Stimulated activated CD4-positive, alpha-beta T cell treated with anti-CD3 and anti-CD28 coated beads, Interleukin-15, amount 100 ng/mL, for 1 hour (primary cell): ENCODE data around the gene METTL22.

Source experiments
- DNase-seq, 2 donors: peaks; one replicate each; pipeline ENCODE4 v3.0.0-alpha.2; 2020; ENCODE audit warnings: low read depth in 1 of 2, low spot score in 1 of 2

The METTL22 gene

GRCh38 chr16:8594149-8594666 lies 27.3 kb upstream of the METTL22 start:
- DNase-seq: no peak

GRCh38 chr16:8595783-8596182 lies 25.7 kb upstream of the METTL22 start:
- DNase-seq: no peak

- DNase-seq: no peak
These were observed 24.9 kb upstream of the METTL22 start for GRCh38 chr16:8596581-8596980.

DNA sequence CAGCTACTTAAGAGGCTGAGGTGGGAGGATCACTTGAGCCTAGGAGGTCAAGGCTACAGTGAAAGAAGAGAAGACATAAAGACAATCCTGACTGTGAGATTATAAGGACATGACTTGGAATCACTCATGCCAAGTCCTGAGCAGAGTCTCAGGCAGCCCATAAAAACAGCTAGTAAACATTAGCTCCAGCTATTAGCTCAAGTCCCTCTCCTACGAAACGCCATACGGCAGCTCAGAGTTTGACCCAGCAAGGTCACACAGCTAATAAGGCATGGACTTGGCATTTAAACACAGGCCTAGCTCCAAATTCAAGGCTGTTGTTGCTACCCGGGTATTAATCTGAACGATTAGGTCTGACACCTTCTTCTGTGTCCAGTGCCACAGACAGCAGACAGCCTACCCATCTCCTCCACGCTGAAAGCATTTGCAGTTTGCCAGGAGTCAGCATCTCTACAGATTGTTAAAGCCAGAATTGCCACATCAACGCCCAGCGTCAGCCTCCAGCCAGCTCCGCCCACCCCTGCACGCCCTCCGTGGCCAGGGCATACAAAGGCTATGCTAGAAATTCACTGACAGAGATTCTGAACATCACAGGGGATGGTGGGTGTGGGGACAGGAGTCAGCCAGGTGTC lies 21.2 kb upstream of the METTL22 start:
- DNase-seq: no peak

DNA sequence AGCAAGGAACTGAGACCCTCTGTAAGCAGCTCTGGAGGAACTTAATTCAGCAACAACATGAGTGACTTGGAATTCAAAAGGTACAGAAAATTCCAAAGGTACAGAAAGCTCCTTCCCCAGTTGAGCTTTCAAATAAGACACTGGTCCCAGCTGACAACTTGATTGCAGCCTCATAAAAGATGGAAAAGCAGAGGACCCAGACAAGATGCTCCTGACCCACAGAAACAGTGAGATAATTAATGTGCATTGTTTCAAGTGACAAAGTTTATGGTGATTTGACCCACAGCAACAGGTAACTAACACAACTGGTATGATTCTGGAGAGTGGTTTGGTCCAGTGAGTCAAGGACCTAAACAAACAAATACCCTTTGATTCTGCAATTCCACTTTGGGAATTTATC lies 15.9 kb upstream of the METTL22 start:
- DNase-seq: no peak

GRCh38 chr16:8607214-8607613 lies 14.3 kb upstream of the METTL22 start:
- DNase-seq: no peak

DNA sequence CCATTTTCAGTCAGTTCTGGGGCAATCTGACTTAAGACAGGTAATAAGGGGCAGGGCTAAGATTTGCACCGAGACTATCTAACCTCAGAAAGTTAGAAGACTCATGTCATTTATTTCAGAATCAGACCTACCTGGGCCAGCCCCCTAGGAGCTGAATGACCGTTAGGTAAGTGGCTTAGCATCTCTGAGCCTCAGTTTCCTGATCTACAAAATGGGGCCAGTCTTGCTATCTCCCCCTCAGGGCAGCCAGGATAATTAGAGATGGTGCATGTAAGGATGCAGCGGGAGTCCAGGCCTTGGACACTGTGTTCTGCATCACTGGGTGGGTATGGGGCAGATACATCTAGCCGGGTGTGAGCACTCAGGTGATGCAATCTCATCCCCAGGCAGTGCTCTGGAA lies 10.4 kb upstream of the METTL22 start:
- no peak for DNase-seq

GRCh38 chr16:8611886-8612600 lies 9.5 kb upstream of the METTL22 start:
- no peak for DNase-seq

DNA sequence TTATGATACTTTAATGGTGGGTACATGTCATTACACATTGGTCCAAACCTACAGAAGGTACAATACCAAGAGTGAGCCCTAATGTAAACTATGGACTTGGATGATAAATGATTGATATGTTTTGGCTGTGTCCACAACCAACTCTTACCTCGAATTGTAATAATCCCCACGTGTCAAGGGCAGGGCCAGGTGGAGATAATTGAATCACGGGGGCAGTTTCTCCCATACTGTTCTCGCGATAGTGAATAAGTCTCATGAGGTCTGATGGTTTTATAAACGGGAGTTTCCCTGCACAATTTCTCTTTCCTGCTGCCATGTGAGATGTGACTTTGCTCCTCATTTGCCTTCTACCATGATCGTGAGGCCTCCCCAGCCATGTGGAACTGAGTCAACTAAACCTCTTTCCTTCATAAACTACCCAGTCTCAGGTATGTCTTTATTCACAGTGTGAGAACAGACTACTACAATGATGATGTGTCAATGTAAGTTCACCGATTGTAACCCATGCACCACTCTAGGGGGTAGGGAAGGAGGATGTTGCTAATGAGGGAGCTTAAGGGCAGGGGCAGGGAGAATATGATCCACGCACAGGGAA lies 7.0 kb upstream of the METTL22 start:
- DNase-seq: no peak

GRCh38 chr16:8619671-8620370 lies 1.7 kb upstream of the METTL22 start:
- DNase-seq: no peak

- no peak for DNase-seq
These were observed 963 bp upstream of the METTL22 start for GRCh38 chr16:8620535-8620934.

- DNase-seq: no peak
These were observed 301 bp upstream of the METTL22 start for GRCh38 chr16:8621222-8621571.

GRCh38 chr16:8622315-8622656 lies 788 bp downstream of the METTL22 start:
- no peak for DNase-seq

DNA sequence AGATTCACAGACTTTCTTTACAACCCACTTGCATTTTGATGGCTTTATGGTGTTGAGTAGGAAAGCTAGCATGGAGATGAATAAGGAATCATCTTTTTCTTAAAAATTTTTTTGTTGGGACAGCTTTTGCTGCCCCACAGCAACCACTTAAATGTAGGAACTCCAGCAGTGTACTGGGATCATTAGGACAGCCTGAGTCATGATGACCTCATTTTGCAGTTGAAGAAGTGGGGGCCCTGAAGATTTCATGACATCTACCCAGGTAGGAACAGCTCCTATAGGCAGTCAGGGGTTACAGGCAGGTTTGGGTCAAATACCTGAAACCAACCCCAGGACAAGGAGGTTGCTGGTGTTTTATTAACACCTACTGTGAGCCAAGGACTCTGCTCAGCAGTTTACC lies 2.1 kb downstream of the METTL22 start:
- DNase-seq: no peak

DNA sequence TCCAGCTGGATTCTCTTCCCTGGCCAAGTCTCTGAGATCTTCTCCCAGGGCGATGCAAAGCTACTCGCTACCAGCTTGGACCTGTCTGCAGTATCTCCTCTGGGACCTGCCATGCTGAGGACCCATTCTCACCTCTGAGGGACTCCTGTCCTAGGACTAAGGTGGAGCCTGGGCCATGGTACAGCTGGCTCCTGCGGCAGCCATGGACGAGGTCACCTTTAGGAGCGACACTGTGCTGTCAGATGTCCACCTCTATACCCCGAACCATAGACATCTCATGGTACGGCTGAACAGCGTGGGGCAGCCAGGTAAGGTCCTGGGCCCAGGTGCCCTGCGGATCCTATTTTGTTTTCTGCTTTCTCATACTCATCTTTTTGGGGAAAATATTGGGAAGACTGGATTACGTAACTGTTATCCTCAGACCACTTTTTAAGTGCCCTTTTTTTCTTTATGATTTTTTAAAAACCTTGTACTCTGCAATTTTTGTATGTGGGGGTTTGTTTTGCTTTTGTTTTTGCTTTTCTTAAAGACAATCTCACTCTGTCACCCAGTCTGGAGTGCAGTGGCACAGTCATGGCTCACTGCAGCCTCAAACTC lies 4.1 kb downstream of the METTL22 start:
- DNase-seq: no peak

DNA sequence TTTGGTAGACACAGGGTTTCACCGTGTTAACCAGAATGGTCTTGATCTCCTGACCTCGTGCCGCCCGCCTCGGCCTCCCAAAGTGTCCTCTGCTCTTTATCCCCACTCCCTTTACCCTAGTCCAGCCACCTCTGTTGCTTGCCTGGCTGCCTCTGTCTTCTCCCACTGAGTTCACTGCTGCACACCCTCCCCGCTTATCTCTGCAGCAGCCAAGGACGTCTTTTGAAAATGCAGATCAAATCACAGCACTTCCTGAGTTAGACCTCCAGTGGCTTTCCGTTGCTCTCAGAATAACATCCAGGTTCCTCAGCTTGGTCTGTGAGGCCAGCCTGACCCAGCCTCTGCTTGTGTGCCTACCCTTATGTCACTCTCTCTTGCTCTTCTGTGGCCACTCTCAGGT lies 5.4 kb downstream of the METTL22 start:
- no peak for DNase-seq

DNA sequence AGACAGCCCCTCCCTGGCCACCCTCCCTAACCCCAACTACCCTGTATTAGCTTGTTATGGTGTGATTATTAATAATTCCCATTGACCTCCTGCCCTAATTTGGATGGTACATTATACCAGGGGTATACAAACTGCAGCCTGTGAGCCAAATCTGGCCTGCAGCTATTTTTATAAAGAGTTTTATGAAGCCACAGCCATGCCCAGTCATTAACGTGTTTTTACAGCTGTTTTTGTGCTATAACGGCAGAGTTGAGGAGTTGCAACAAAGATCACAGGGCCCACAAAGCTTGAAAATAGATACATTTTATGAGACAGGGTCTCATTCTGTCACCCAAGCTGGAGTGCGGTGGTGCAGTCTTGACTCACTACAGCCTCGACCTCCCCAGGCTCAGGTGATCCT lies 6.0 kb downstream of the METTL22 start:
- DNase-seq: no peak

- no peak for DNase-seq
These were observed 7.7 kb downstream of the METTL22 start for GRCh38 chr16:8628981-8629725.

DNA sequence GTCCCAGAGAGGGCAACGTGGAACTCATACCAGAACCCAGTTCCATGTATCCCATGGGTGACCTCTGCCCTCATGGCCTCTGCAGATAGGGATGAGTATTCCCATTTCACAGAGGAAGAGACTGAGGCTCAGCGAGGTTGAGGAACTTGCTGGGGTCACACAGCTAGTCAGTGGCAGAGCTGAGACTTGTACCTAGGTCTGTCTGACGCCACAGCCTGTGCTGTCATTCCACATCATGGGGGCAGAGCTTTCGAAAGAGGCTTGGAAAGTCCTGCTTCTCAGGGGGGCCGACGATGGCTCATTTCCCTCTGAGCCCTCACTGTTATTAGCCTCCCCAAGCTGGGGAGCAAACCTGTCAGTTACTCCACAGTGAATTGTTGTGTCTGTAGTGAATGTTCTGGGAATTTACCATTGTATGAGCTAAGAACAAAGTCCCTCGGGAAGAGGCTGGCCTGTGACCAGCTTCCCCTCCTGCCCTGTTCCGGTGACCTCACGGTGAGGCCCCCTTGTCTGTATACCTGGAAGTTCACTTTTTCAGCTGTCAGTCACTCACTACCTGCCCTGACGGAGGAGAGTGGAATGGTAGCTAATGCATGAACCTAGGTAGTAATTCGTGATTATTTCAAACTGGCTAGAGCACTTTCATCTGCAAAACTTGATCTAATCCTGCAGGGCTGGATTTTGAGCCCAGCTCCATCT lies 8.9 kb downstream of the METTL22 start:
- DNase-seq: no peak

DNA sequence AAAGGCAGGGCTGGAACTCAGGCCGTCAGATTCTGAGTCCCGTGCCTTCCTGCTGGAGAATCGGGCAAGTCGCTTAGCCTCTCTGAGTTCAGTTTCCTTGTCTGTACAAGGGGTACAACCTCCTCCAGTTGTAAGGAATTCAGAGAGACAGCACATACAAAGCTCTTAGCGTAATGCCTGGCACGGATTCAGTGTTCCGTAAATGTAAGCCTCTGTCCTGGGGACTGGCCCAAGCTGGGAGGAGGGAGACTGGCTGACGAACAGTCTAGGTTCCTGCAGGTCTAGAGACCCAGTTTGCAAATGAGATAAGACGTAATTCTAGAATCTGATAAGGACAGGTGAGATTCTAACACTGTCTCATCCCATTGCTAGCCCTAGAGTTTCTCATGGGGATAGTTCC lies 9.9 kb downstream of the METTL22 start:
- DNase-seq: no peak
